Measurements from ENCODE around the gene MYOZ2.

DNA sequence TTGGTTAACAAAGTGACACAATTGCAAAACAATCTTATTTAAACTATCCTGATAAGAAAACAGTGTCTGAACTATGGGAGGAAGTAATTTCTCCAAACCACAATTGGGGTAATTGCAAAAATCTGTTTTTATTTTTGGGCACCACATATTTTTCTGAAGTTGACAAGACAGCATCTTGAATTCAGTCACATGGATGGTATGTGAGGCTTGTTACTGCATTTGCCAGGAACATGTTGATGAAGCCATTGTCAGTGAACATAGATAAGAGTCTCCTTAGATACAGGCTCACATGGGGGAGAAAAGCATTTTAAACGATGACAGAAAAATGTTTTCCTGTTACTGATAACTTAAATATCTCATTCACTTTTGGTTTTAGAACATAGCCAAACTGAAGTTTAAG lies 71.4 kb downstream of the MYOZ2 start:
- TF ChIP-seq, protein P1, sequence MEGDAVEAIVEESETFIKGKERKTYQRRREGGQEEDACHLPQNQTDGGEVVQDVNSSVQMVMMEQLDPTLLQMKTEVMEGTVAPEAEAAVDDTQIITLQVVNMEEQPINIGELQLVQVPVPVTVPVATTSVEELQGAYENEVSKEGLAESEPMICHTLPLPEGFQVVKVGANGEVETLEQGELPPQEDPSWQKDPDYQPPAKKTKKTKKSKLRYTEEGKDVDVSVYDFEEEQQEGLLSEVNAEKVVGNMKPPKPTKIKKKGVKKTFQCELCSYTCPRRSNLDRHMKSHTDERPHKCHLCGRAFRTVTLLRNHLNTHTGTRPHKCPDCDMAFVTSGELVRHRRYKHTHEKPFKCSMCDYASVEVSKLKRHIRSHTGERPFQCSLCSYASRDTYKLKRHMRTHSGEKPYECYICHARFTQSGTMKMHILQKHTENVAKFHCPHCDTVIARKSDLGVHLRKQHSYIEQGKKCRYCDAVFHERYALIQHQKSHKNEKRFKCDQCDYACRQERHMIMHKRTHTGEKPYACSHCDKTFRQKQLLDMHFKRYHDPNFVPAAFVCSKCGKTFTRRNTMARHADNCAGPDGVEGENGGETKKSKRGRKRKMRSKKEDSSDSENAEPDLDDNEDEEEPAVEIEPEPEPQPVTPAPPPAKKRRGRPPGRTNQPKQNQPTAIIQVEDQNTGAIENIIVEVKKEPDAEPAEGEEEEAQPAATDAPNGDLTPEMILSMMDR (IDR thresholded peaks at IDR 0.05) = no peak
- TF ChIP-seq POLR2A (IDR thresholded peaks at IDR 0.05) = no peak
